ENCODE measurements around the gene MRC2.

DNA sequence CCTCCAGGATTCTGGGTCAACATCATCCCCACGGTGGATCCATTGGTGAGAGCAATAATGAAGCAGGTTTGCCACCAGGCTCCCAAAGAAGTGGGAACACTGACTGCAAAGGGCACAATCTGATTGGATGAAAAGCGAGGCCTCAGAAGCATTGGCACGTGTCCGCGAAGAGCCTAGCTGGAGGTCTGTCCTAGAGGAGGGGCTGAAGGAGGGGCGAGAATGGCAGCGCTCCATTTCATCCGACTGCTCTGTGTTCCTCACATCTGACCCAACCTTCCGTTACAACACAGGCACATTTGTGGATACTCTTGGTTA is 79.9 kb downstream of the MRC2 start:
- TF ChIP-seq MYBL2 (IDR thresholded peaks at IDR 0.05; ENCODE audit: low read depth) (no peak), MYBL2 (CRISPR knock-in tag; IDR thresholded peaks at IDR 0.05; ENCODE audit: borderline replicate concordance) (no peak), CHD1 (IDR thresholded peaks at IDR 0.05; ENCODE audit: low read length) (no peak), EZH2 (IDR thresholded peaks at IDR 0.05; ENCODE audit: borderline replicate concordance, low read depth, low read length) (no peak), ZNF764 (CRISPR knock-in tag; IDR thresholded peaks at IDR 0.05; ENCODE audit: low read depth) (no peak), POLR2A (conservative IDR thresholded peaks at IDR 0.05) (no peak), RAD51 (IDR thresholded peaks at IDR 0.05; ENCODE audit: borderline replicate concordance, low read depth) (no peak)
- TF ChIP-seq, protein P1, sequence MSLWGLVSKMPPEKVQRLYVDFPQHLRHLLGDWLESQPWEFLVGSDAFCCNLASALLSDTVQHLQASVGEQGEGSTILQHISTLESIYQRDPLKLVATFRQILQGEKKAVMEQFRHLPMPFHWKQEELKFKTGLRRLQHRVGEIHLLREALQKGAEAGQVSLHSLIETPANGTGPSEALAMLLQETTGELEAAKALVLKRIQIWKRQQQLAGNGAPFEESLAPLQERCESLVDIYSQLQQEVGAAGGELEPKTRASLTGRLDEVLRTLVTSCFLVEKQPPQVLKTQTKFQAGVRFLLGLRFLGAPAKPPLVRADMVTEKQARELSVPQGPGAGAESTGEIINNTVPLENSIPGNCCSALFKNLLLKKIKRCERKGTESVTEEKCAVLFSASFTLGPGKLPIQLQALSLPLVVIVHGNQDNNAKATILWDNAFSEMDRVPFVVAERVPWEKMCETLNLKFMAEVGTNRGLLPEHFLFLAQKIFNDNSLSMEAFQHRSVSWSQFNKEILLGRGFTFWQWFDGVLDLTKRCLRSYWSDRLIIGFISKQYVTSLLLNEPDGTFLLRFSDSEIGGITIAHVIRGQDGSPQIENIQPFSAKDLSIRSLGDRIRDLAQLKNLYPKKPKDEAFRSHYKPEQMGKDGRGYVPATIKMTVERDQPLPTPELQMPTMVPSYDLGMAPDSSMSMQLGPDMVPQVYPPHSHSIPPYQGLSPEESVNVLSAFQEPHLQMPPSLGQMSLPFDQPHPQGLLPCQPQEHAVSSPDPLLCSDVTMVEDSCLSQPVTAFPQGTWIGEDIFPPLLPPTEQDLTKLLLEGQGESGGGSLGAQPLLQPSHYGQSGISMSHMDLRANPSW (CRISPR knock-in tag; IDR thresholded peaks at IDR 0.05), result no peak
- TF ChIP-seq, protein P2, sequence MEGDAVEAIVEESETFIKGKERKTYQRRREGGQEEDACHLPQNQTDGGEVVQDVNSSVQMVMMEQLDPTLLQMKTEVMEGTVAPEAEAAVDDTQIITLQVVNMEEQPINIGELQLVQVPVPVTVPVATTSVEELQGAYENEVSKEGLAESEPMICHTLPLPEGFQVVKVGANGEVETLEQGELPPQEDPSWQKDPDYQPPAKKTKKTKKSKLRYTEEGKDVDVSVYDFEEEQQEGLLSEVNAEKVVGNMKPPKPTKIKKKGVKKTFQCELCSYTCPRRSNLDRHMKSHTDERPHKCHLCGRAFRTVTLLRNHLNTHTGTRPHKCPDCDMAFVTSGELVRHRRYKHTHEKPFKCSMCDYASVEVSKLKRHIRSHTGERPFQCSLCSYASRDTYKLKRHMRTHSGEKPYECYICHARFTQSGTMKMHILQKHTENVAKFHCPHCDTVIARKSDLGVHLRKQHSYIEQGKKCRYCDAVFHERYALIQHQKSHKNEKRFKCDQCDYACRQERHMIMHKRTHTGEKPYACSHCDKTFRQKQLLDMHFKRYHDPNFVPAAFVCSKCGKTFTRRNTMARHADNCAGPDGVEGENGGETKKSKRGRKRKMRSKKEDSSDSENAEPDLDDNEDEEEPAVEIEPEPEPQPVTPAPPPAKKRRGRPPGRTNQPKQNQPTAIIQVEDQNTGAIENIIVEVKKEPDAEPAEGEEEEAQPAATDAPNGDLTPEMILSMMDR (IDR thresholded peaks at IDR 0.05 in 2 of 3, conservative IDR thresholded peaks at IDR 0.05 in 1 of 3; ENCODE audit: insufficient read depth in 2 of 3, low read depth in 1 of 3, low read length in 3 of 3), result no peak
- TF ChIP-seq, protein P3, sequence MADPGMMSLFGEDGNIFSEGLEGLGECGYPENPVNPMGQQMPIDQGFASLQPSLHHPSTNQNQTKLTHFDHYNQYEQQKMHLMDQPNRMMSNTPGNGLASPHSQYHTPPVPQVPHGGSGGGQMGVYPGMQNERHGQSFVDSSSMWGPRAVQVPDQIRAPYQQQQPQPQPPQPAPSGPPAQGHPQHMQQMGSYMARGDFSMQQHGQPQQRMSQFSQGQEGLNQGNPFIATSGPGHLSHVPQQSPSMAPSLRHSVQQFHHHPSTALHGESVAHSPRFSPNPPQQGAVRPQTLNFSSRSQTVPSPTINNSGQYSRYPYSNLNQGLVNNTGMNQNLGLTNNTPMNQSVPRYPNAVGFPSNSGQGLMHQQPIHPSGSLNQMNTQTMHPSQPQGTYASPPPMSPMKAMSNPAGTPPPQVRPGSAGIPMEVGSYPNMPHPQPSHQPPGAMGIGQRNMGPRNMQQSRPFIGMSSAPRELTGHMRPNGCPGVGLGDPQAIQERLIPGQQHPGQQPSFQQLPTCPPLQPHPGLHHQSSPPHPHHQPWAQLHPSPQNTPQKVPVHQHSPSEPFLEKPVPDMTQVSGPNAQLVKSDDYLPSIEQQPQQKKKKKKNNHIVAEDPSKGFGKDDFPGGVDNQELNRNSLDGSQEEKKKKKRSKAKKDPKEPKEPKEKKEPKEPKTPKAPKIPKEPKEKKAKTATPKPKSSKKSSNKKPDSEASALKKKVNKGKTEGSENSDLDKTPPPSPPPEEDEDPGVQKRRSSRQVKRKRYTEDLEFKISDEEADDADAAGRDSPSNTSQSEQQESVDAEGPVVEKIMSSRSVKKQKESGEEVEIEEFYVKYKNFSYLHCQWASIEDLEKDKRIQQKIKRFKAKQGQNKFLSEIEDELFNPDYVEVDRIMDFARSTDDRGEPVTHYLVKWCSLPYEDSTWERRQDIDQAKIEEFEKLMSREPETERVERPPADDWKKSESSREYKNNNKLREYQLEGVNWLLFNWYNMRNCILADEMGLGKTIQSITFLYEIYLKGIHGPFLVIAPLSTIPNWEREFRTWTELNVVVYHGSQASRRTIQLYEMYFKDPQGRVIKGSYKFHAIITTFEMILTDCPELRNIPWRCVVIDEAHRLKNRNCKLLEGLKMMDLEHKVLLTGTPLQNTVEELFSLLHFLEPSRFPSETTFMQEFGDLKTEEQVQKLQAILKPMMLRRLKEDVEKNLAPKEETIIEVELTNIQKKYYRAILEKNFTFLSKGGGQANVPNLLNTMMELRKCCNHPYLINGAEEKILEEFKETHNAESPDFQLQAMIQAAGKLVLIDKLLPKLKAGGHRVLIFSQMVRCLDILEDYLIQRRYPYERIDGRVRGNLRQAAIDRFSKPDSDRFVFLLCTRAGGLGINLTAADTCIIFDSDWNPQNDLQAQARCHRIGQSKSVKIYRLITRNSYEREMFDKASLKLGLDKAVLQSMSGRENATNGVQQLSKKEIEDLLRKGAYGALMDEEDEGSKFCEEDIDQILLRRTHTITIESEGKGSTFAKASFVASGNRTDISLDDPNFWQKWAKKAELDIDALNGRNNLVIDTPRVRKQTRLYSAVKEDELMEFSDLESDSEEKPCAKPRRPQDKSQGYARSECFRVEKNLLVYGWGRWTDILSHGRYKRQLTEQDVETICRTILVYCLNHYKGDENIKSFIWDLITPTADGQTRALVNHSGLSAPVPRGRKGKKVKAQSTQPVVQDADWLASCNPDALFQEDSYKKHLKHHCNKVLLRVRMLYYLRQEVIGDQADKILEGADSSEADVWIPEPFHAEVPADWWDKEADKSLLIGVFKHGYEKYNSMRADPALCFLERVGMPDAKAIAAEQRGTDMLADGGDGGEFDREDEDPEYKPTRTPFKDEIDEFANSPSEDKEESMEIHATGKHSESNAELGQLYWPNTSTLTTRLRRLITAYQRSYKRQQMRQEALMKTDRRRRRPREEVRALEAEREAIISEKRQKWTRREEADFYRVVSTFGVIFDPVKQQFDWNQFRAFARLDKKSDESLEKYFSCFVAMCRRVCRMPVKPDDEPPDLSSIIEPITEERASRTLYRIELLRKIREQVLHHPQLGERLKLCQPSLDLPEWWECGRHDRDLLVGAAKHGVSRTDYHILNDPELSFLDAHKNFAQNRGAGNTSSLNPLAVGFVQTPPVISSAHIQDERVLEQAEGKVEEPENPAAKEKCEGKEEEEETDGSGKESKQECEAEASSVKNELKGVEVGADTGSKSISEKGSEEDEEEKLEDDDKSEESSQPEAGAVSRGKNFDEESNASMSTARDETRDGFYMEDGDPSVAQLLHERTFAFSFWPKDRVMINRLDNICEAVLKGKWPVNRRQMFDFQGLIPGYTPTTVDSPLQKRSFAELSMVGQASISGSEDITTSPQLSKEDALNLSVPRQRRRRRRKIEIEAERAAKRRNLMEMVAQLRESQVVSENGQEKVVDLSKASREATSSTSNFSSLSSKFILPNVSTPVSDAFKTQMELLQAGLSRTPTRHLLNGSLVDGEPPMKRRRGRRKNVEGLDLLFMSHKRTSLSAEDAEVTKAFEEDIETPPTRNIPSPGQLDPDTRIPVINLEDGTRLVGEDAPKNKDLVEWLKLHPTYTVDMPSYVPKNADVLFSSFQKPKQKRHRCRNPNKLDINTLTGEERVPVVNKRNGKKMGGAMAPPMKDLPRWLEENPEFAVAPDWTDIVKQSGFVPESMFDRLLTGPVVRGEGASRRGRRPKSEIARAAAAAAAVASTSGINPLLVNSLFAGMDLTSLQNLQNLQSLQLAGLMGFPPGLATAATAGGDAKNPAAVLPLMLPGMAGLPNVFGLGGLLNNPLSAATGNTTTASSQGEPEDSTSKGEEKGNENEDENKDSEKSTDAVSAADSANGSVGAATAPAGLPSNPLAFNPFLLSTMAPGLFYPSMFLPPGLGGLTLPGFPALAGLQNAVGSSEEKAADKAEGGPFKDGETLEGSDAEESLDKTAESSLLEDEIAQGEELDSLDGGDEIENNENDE (IDR thresholded peaks at IDR 0.05; ENCODE audit: low read depth, low read length), result no peak

All from K562 (cell line).